Retinal pigment epithelial cell (primary cell): Measurements from ENCODE around the gene CMTM8.

Experiments
- DNase-seq: peaks from one replicate; pipeline ENCODE4 v3.0.0-alpha.2; 2010; ENCODE audit warnings: low read depth
- H3K4me3 ChIP-seq: 2 replicates; pipeline ENCODE4 v1.5.1; 2011; ENCODE audit warnings: mild to moderate bottlenecking, low read length, control low read depth, moderate library complexity
- TF ChIP-seq, protein P1 (sequence below): conservative IDR thresholded peaks from 2 replicates; pipeline ENCODE4 v1.5.1; 2011; ENCODE audit warnings: low read depth, low read length, control low read depth, inconsistent platforms

The CMTM8 gene

GRCh38 chr3:32353351-32353750 lies 114.9 kb downstream of the CMTM8 start:
- TF ChIP-seq, protein P1, sequence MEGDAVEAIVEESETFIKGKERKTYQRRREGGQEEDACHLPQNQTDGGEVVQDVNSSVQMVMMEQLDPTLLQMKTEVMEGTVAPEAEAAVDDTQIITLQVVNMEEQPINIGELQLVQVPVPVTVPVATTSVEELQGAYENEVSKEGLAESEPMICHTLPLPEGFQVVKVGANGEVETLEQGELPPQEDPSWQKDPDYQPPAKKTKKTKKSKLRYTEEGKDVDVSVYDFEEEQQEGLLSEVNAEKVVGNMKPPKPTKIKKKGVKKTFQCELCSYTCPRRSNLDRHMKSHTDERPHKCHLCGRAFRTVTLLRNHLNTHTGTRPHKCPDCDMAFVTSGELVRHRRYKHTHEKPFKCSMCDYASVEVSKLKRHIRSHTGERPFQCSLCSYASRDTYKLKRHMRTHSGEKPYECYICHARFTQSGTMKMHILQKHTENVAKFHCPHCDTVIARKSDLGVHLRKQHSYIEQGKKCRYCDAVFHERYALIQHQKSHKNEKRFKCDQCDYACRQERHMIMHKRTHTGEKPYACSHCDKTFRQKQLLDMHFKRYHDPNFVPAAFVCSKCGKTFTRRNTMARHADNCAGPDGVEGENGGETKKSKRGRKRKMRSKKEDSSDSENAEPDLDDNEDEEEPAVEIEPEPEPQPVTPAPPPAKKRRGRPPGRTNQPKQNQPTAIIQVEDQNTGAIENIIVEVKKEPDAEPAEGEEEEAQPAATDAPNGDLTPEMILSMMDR: no peak
- no peak overlapping the region for H3K4me3 ChIP-seq
- no peak for DNase-seq

DNA sequence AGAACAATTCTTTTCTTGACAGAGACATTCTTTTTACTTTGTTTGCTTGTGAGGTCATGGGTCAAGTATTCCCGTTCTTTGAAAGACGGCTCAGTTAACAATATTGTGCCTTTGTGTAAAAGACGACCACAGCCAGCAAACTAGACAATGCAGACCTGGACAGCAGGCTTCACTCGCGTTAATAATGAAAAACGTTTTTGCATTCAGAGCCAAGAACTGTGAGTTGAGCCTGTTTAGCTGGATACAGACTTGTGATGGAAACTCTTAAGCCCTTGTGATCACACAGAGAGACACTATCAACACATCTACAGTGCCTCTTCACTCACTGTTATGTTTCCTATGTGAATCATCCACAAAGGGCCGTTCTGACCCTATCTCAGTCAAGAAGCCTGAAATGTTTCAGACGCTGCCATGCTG lies 115.9 kb downstream of the CMTM8 start:
- no peak for DNase-seq
- H3K4me3 ChIP-seq: no peak overlapping the region
- TF ChIP-seq, protein P1: no peak

- no peak overlapping the region for H3K4me3 ChIP-seq
- TF ChIP-seq, protein P1: no peak
- no peak for DNase-seq
These were observed 117.3 kb downstream of the CMTM8 start for GRCh38 chr3:32355751-32356291.

DNA sequence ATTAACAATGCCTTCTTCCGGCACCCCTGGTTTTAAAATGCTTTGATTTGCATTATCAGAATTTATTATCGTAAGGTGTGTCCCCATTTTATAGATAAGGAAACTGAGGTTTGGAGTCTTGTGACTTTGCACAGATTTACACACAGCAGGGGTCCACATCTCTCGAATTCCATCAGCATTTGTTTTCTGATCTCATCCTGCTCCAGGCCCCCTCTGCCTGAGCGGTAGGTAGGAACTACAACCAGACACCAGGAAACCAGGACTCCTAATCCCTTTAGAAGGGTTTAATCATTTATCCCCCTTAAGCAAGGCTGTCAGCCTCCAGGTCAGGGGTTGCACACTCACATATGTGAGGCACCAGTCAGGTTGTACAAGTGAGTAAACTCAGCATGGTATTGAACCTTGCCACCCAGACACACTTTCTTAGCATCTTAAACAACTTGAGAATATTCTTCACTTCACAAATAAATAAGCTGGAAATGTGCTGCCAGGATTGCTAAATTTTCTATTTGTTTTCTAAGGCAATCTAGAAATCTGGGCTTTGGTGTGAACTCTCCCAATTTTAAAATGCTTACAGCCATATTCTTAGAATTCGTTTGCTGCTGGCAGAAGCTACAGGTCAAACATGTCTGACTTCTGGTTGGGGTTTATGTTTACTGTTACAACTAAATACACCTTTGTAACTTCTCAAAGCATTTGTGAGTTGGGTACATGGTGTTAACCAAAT lies 121.4 kb downstream of the CMTM8 start:
- DNase-seq: no peak
- H3K4me3 ChIP-seq: no peak overlapping the region
- TF ChIP-seq, protein P1: no peak

GRCh38 chr3:32360493-32360827 lies 122.0 kb downstream of the CMTM8 start:
- DNase-seq: no peak
- TF ChIP-seq, protein P1: no peak

GRCh38 chr3:32366638-32367397 lies 128.3 kb downstream of the CMTM8 start:
- DNase-seq: no peak
- TF ChIP-seq, protein P1: no peak
- no peak overlapping the region for H3K4me3 ChIP-seq

More at GRCh38 chr3:32360493-32360827, 122.0 kb downstream of the CMTM8 start:
- no peak overlapping the region for H3K4me3 ChIP-seq
